Measurements from ENCODE around the gene AFG3L2. TPM values are rescaled to one million over a fixed set of nuclear protein-coding genes. Genes with fewer than 3 reads are reported as not detected.

AFG3L2 gene
- total and polyA plus RNA-seq, 2 of the 13 experiments (the other 11 are each of a cell fraction or from before 2014, with no cell fraction given) = 28.6 to 86.9 TPM

DNA sequence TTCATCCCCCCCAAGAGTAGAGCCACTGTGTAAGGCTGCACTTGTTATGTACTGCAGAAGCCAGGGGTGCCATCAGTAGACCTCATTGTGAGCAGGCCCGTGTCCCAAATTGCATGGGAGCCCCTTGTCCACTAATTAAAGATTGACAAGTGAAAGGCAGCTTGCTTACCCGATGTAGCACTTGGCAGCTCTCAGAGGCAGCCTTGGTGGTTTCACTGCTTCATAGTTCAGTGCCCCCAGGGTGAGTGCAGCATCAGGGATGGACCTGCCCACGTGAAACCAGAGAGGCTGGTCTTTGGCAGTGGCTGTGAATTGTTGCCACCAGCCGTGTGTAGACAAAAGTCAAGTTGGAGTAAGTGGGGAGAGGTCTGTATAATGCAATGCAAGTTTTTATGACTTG is 55.7 kb downstream of the AFG3L2 start (continued):
- TF ChIP-seq, protein P1, sequence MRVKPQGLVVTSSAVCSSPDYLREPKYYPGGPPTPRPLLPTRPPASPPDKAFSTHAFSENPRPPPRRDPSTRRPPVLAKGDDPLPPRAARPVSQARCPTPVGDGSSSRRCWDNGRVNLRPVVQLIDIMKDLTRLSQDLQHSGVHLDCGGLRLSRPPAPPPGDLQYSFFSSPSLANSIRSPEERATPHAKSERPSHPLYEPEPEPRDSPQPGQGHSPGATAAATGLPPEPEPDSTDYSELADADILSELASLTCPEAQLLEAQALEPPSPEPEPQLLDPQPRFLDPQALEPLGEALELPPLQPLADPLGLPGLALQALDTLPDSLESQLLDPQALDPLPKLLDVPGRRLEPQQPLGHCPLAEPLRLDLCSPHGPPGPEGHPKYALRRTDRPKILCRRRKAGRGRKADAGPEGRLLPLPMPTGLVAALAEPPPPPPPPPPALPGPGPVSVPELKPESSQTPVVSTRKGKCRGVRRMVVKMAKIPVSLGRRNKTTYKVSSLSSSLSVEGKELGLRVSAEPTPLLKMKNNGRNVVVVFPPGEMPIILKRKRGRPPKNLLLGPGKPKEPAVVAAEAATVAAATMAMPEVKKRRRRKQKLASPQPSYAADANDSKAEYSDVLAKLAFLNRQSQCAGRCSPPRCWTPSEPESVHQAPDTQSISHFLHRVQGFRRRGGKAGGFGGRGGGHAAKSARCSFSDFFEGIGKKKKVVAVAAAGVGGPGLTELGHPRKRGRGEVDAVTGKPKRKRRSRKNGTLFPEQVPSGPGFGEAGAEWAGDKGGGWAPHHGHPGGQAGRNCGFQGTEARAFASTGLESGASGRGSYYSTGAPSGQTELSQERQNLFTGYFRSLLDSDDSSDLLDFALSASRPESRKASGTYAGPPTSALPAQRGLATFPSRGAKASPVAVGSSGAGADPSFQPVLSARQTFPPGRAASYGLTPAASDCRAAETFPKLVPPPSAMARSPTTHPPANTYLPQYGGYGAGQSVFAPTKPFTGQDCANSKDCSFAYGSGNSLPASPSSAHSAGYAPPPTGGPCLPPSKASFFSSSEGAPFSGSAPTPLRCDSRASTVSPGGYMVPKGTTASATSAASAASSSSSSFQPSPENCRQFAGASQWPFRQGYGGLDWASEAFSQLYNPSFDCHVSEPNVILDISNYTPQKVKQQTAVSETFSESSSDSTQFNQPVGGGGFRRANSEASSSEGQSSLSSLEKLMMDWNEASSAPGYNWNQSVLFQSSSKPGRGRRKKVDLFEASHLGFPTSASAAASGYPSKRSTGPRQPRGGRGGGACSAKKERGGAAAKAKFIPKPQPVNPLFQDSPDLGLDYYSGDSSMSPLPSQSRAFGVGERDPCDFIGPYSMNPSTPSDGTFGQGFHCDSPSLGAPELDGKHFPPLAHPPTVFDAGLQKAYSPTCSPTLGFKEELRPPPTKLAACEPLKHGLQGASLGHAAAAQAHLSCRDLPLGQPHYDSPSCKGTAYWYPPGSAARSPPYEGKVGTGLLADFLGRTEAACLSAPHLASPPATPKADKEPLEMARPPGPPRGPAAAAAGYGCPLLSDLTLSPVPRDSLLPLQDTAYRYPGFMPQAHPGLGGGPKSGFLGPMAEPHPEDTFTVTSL (CRISPR knock-in tag; IDR thresholded peaks at IDR 0.05; ENCODE audit: borderline replicate concordance) = no peak
- no peak for TF ChIP-seq ZNF512B (CRISPR knock-in tag; IDR thresholded peaks at IDR 0.05; ENCODE audit: borderline replicate concordance)
- no peak for TF ChIP-seq SAFB2 (CRISPR knock-in tag; IDR thresholded peaks at IDR 0.05; ENCODE audit: borderline replicate concordance, low read depth)
- TF ChIP-seq ZSCAN20 (CRISPR knock-in tag; IDR thresholded peaks at IDR 0.05; ENCODE audit: borderline replicate concordance) = no peak
- no peak for TF ChIP-seq ZNF609 (CRISPR knock-in tag; IDR thresholded peaks at IDR 0.05; ENCODE audit: borderline replicate concordance)

All from HepG2 (cell line).